Measurements from ENCODE around the gene FBXO33. TPM values are rescaled to one million over a fixed set of nuclear protein-coding genes. Genes with fewer than 3 reads are reported as not detected.

The FBXO33 gene
- total and polyA plus RNA-seq, 2 of the 8 experiments (the other 6 are each of a cell fraction or from before 2014, with no cell fraction given) = 4.7 to 11.5 TPM

DNA sequence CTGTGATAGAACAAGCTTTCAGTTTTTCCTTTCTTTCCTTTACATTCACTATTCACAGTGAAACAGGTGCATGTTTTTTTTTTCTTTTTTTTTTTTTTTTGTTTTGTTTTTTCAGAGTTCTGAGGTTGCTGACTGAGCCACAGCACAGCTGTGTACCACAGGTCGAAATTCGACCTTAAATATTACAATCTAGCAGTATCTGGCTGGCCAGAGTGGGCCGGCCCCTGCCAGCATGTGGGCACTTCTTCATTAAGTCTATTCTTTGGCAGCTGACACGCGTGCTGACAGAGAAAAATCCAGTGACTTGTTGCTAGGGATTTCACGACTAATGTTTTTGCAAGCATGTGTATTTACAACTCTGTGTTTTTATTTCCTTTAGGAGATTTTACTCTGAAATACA lies 33.9 kb downstream of the FBXO33 start:
- H3K27me3 ChIP-seq (replicated peaks in 1 of 4; ENCODE audit: control insufficient read depth in 3 of 4, extremely low read depth in 1 of 4, insufficient read depth in 3 of 4, low read length in 3 of 4) = no peaks in the 10 kb centered on the region
- H2BK20ac ChIP-seq (ENCODE audit: low read length) = no peak overlapping the region
- no peaks in the 10 kb centered on the region for H3K79me1 ChIP-seq (ENCODE audit: low read depth, low read length)
- H3K4me3 ChIP-seq (ENCODE audit: extremely low read depth in 1 of 4, insufficient read depth in 2 of 4, low read depth in 3 of 4, low read length in 4 of 4) = no peak overlapping the region
- no peak overlapping the region for H3K23ac ChIP-seq (ENCODE audit: insufficient read length)
- H3K14ac ChIP-seq (ENCODE audit: insufficient read length) = no peak overlapping the region
- no peaks in the 10 kb centered on the region; a peak in 1 of 4 replicates for H3K9me3 ChIP-seq (ENCODE audit: insufficient read depth in 2 of 2, low read depth in 1 of 2, low read length in 1 of 2)
- CTCF ChIA-PET (ENCODE audit: partially characterized antibody) = interaction anchor here (1.1 kb wide), 1 partner anchor 166 kb away, joined by 3 read pairs; no protein-coding TSS in a partner anchor
- H3K18ac ChIP-seq (ENCODE audit: extremely low read depth, low read length) = no peak overlapping the region
- H3K23me2 ChIP-seq (ENCODE audit: low read depth, low read length) = no peaks in the 10 kb centered on the region
- H4K5ac ChIP-seq (ENCODE audit: insufficient read length, low read depth, low read length) = no peak overlapping the region
- no peak overlapping the region for H3K27ac ChIP-seq (ENCODE audit: low read depth, low read length)
- TF ChIP-seq JUND (IDR thresholded peaks at IDR 0.05; ENCODE audit: low read length) = no peak
- TF ChIP-seq KDM4A (IDR thresholded peaks at IDR 0.05; ENCODE audit: low read depth, low read length, severe bottlenecking) = no peak
- H2BK12ac ChIP-seq (ENCODE audit: low read depth, low read length) = no peak overlapping the region
- H2BK15ac ChIP-seq (ENCODE audit: low read length) = no peak overlapping the region
- peaks cover 0 to 2% of the 10 kb centered on the region in 2 experiments for H4K20me1 ChIP-seq (replicated peaks in 1 of 2; ENCODE audit: control insufficient read depth in 1 of 2, insufficient read depth in 2 of 2, low read length in 2 of 2)
- WGBS, 2 experiments (ENCODE audit: extremely low coverage in 1 of 2, insufficient coverage in 1 of 2, insufficient read length in 1 of 2, insufficient replicate concordance in 2 of 2, low coverage in 1 of 2, low lambda C conversion rate in 2 of 2, missing lambda C conversion rate in 1 of 2) = 86% methylated on average over 6 of the region's 6 CpGs; no CpG with 5 or more reads in 1 of the 2 experiments
- no peak overlapping the region for H2AFZ ChIP-seq (ENCODE audit: low read length)
- H2BK5ac ChIP-seq (ENCODE audit: low read depth, low read length) = no peak overlapping the region
- POLR2A ChIA-PET (ENCODE audit: partially characterized antibody) = interaction anchor here (3.0 kb wide), 1 partner anchor 228 kb away, joined by 7 read pairs; the partner anchor contains the start of gene TRAPPC6B
- H3K36me3 ChIP-seq (ENCODE audit: control insufficient read depth in 2 of 4, insufficient read depth in 4 of 4, low read length in 3 of 4) = peaks cover 0 to 6% (median 1%) of the 10 kb centered on the region in 4 experiments; a peak in 4 of 8 replicates
- no peak overlapping the region for H2BK120ac ChIP-seq (replicated peaks; ENCODE audit: low read depth, low read length)
- no peak overlapping the region for H3K9ac ChIP-seq (replicated peaks in 1 of 4; ENCODE audit: extremely low read depth in 1 of 4, low read depth in 3 of 4, low read length in 3 of 4)
- H3K4me2 ChIP-seq (ENCODE audit: insufficient read depth in 1 of 2, low read depth in 2 of 2, low read length in 2 of 2) = no peak overlapping the region
- no peak overlapping the region for H3K4ac ChIP-seq (replicated peaks; ENCODE audit: insufficient read length, low read depth, low read length)
- DNase-seq (ENCODE audit: low read depth in 1 of 2, low spot score in 2 of 2) = no peak
- H3K56ac ChIP-seq (replicated peaks; ENCODE audit: insufficient read length, low read depth, low read length) = no peak overlapping the region
- no peak overlapping the region for H4K8ac ChIP-seq (ENCODE audit: extremely low read depth, insufficient read depth, low read length)
- H3K79me2 ChIP-seq (ENCODE audit: control insufficient read depth in 1 of 2, insufficient read depth in 2 of 2, low read length in 2 of 2) = no peaks in the 10 kb centered on the region
- H3K4me1 ChIP-seq (replicated peaks in 1 of 4; ENCODE audit: control insufficient read depth in 3 of 4, insufficient read depth in 4 of 4, low read length in 3 of 4) = no peaks in the 10 kb centered on the region
- H2AK5ac ChIP-seq (ENCODE audit: low read depth, low read length) = no peak overlapping the region
- H4K91ac ChIP-seq (replicated peaks; ENCODE audit: insufficient read length, low read length) = no peak overlapping the region
- FAIRE-seq = no peak

Measured in H1 (cell line).